Left ventricle myocardium superior (tissue), 1 donor: ENCODE data around the gene MINDY4B. TPM values are rescaled to one million over a fixed set of nuclear protein-coding genes. Genes with fewer than 3 reads are reported as not detected.
"Not testable (repeated sequence)": the region's sequence is repeated elsewhere in the genome, so short reads cannot be mapped to it uniquely, and the experiment has no call there.

Source experiments
- ATAC-seq: fragments of 200-7000 bp; cut with Tn5 transposase; one replicate; pipeline ENCODE4 v1.9.1; 2020; ENCODE audit warnings: mild to moderate bottlenecking, moderate library complexity
- DNase-seq: peaks from one replicate; pipeline ENCODE4 v3.0.0-alpha.2; 2020
- intact Hi-C: fragments of 100-400 bp; cut with micrococcal nuclease; formaldehyde crosslinking; loops from one replicate; pipeline ENCODE4 v1.11.0; 2022
- total RNA-seq: library from RNA; stranded (reverse); fragmentation: NEBNext Ultra II Directional; extraction: Animal tissue kit (Norgen Biotek cat#: 25700); gene quantifications from one replicate; pipeline ENCODE4 v1.2.1, GENCODE V29; 2021
- donor health status: DM: no; HTN: yes; CAD: no; lungs with severe emphysema.

MINDY4B gene
- total RNA-seq, 1 donor from 2014 or later, result not detected

DNA sequence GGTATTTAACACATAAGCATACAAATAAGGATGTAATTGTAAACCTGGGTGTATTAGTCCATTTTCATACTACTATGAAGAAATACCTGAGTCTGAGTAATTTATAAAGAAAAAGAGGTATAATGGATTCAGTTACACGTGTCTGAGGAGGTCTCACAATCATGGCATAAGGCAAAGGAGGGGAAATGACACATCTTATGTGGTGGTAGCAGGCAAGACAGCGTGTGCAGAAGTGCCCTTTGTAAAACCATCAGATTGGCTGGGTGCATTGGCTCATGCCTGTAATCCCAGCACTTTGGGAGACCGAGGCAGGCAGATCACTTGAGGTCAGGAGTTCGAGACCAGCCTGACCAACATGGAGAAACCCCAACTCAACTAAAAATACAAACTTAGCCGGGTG is 41.3 kb downstream of the MINDY4B start:
- not testable (repeated sequence) for DNase-seq, ATAC-seq
- intact Hi-C loops, result loop anchor here (2.0 kb wide), 1 partner anchor 143 kb away; no protein-coding TSS in a partner anchor

DNA sequence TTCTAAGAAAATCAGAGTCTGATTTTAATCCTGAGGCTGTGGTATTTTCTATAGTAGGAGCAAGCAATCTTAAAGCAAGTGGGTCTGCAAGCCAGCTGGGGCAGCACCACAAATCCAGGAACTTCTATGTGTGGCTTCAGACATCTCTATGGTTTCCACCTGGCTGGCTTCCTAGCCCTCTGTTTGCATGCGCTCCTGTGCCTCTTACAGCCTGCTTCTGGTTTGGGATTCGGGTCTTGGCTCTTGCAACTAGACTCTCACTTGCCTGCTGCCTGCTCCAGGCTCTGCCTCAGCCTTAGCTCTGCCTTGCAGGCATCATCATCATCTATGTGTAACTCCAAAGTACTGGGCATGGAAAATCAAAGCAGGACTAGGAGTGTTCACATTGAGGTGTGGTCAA is 43.4 kb downstream of the MINDY4B start:
- intact Hi-C loops, result no loop called here
- ATAC-seq (no peak), DNase-seq (no peak)

DNA sequence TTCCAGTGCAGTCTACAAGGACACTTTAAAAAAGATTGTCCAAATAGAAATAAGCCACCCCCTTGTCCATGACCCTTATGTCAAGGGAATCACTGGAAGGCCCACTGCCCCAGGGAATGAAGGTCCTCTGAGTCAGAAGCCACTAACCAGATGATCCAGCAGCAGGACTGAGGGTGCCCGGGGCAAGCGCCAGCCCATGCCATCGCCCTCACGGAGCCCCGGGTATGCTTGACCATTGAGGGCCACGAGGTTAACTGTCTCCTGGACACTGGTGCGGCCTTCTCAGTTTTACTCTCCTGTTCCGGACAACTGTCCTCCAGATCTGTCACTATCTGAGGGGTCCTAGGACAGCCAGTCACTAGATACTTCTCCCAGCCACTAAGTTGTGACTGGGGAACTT is 47.3 kb downstream of the MINDY4B start:
- DNase-seq, ATAC-seq, intact Hi-C loops: not testable (repeated sequence)

DNA sequence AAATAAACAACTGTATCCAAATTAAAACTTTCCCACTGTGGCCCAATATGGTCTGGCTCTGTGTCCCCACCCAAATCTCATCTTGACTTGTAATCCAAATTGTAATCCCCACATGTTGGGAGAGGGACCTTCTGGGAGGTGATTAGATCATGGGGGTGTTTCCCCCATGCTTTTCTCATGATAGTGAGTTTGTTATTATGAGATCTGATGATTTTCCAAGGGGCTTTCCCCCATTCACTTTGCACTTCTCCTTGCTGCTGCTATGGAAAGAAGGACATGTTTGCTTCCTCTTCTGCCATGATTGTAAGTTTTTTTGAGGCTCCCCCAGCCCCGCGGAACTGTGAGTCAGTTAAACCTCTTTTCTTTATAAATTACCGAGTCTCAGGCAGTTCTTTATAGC is 55.0 kb downstream of the MINDY4B start:
- intact Hi-C loops, result no loop called here
- ATAC-seq (no peak), DNase-seq (no peak)

DNA sequence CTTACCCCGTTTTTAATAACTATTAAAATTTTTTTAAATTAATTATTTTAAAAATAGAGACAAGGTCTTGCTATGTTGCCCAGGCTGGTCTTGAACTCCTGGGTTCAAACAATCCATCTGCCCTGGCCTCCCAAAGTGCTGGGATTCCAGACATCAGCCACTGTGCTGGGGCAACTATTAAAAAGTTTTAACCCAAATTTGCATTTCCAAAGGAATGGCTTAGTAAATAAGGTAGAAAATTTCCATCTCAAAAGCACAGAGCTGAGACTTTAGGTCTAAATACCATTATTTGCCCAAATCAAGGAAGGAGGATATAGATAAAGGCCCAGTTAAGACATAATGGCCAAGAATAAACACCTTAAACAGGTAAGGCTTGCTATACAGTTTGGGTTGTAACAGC is 56.4 kb downstream of the MINDY4B start:
- intact Hi-C loops, result no loop called here
- no peak for DNase-seq
- no peak for ATAC-seq

DNA sequence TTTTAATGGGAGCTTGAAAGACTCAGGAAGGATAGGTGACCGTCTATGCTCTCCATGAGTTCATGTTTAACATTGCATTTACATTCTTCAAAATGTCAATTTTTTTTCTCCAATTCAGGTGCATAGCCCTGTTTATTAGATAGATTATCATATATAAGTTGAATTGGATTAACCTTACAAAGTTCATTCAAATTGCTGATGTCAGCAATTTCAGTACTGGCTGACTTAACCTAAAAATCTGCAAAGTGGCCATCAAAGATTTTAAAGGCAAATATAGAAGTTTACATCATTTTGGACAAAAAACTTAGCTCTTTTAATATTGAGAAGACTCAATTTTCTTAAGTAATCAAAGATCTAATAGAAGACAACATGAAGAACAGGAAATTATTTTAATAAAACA is 57.8 kb downstream of the MINDY4B start:
- ATAC-seq (no peak), DNase-seq (no peak)
- intact Hi-C loops, result no loop called here

DNA sequence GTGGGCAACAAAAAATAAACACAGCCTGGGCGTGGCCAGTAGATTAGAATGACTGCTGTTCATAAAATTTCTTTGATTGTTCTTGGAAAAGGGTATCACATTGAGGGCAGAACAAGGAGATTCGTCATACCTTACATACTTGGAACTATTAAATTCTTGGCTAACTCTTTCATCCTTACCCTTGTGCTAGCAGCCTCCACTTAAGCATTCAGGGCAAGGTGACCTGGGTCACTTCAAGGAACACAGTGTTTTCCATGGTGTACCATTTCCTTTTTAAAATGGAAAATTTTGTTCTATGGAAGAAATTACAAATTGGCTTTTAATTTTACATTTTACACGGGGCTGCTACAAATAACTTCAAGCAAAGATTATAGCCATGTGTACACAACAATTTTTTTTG is 60.8 kb downstream of the MINDY4B start:
- ATAC-seq (no peak), DNase-seq (no peak)
- intact Hi-C loops, result no loop called here

DNA sequence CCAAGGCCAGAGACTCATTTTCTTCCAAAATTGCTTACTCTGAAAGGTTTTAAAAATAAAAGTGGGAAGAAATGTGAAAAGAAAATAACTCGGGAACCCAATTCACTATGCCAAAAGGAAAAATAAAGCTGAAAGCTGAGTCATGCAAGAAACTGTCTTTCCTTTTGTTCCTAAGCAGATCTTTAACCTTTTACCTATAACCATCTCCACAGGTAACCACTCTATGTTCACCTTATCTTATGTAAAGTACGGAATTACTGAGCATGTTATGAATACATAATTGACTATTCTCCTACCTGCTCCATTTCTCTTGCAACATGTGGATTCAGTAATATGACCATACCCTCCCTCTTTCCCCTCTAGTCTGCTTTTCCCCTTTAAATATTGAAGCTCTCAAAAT is 62.0 kb downstream of the MINDY4B start:
- ATAC-seq, result no peak
- intact Hi-C loops, result no loop called here
- DNase-seq, result no peak

DNA sequence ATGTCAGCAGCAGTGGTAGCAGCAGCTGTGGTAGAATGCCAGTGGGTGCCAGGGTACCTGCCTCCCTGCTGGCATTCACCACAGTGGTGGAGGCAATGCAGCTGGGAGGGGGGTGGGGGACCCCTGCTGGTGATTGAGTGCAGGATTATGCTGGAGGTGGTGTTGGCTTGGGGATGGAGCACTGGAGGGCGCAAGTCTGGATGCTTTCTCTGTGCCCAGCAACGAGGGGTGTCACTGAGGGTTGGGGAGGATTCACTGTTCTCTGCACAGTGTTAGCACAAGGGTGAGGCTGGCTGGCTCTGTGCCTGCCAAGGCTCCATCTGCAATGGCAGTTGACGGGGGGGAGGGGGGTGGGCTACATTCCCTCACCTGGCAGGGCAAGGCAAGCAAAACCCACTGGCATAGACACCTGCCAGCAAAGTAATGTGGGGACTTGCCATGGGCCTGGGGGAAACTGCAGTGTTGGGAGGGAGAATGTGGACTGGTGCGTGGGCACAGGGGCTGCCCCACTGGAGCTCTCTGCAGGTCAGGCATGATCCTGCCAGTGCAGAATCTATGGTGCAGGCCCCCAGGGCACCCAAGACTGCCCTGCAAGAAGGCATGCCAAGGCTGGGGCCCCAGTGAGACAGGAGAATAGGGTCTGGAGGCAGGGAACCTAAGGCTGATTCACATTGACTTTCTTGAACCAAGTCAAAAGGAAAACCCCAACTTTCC is 64.3 kb downstream of the MINDY4B start:
- DNase-seq, result no peak
- intact Hi-C loops, result no loop called here
- ATAC-seq, result no peak

DNA sequence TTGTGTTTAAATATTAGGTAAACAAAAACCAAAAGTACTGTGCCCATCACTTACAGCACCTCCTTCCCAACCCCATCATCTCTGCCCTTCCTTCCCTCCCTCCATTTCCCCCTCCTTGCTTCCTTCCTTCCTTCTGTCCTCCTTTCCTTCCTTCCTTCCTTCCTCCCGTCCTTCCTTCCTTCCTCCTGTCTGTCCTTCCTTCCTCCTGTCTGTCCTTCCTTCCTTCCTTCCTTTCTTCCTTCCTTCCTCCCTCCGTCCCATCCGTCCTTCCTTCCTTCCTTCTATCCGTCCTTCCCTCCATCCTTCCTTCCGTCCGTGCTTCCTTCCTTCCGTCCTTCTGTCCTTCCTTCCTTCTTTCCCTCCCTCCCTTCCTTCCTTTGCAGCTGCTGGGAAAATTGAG is 74.5 kb downstream of the MINDY4B start:
- ATAC-seq (no peak), DNase-seq (no peak)
- intact Hi-C loops, result no loop called here

DNA sequence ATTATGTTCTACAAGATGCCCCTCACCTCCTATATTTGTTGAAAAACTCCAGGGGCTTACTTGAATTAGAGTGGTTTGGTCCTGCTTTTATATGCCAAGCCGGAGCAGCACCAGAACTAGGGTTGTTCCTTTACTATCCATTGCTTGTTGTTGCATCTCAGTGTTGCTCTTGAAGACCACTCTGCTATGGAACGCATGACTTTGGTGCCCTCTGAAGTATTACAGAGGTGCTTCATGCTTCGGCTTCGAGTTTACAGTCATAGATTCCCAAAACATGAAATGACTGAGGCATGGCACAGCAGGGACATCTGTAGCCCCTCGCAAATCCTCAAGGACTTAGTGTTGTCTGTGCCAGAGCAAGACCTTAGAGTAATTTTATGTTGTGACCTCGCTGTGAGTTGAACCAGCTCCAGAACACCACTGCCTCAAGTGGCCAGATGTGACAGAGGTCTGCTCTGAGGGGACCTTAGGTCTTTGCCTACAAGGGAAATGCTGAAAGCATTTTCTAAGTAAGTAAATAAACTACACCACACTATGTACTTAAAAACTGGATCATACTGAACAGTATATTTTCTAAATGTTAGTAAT is 75.1 kb downstream of the MINDY4B start:
- DNase-seq (no peak), ATAC-seq (no peak)
- intact Hi-C loops, result no loop called here

DNA sequence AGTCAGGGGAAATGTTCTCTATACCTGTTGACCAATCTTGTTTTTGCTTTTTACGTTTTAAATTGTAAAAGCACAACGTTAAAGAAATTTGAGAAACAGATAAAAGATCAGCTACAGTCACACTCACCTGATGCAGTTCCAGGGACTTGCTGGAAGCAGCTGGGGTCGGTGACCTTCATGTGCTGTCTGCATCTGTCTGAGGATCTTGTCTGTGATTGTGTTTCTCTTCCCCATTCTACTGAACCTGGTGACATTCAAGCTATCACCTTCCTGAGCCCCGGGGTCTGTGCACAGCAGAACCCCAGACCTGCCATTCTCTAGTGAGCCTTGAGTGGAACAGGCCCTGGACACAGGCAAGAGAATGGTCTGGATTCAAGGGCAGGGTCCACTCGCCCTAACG is 75.8 kb downstream of the MINDY4B start:
- ATAC-seq (no peak), DNase-seq (no peak)
- intact Hi-C loops, result no loop called here

DNA sequence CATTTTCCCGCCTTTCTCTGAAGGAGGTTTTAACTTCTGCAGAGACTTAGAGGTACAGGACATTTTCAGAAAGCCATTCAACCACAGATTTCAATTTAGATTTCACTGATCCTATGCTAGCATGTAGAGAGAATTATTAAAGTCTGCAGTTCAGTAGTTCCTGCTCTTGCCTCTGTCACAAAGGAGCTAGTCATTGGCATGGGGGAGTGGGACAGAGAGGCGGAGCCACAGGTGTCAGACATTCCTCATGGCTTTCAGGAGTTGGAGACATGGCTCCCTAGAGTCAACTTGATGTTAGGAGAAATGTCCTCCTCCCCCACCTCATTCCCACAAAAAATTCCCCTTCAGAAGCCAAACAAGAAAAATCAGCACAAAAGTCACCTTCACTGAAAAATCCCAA is 76.2 kb downstream of the MINDY4B start:
- intact Hi-C loops, result no loop called here
- no peak for ATAC-seq
- DNase-seq, result no peak

DNA sequence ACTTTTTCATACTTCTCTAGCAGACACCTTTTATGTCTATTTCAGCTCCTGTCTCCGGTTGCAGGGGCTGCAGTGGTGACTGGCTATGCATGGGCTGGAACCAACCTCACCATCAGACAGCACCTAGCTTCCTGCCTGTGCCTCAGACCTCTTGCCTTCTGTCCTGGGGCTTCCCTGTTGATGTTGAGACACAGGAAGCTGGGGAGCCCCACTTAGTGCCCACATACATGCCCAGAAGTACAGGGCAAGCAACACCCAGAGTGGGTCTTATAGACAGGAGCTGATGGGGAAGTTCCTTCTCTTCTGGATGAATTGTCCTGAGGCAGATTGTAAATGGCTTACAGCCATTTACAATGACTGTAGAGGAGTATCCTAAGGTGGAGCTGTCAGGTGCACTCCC is 77.0 kb downstream of the MINDY4B start:
- ATAC-seq (no peak), DNase-seq (no peak)
- intact Hi-C loops, result no loop called here

DNA sequence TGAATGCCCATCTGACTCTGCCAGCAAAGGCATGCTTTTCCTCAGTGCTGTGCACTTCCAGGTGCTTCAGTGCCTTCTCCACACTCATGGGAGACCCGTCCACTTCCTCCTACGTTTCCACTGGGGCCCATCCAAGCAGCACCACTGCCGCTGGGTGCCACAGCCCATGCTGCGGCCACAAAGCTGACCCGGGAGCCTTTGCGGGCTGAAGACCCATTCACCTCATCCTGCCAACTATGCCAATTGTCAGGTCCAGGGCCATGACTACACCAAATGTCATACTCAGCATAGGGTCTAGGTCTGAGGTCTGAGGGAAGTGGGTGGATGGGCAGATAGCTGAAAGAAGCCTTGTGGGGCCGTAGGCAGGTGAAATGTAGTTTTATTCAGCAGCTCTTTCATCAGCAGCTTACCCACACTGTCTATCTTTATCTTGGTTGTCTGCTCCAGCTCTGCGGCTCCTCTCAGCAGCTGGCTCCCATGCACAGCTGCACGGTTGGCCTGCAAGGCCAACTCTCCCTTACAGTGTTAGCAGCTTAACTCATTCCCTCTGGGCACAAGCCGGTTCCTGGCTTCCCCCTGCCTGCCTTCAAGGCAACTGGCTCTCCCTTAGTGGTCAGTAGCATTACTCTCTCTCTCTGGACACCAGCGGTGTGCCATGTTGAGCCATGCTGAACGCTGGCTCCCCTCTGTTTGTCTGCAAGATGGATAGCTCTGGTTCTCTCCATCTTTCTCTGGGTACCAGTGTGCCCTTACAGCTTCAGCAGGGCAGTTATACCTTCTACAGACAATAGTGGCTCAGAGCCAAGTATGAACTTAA is 78.6 kb downstream of the MINDY4B start:
- intact Hi-C loops, result no loop called here
- DNase-seq (no peak), ATAC-seq (no peak)

DNA sequence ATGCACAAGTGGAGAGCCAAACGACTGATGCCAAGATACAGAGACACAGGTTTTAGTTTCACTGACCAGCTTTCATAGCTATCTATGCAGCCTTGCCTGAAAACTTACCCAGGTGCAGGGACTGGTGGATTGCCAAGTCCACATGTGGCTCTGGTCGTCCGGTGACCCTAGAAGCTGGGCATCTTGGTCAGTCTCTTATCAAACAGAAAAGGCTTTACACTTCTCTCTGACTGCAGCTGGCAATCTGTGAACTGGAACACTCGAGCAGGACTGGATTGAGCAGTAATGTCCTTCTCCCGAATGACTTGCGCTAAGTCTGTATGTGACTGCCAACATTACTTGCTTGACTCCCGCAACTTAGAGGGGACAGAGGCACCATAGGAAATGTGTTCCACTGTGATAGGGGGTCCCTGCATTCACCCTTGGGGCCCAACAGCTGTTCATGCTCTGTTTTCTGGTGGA is 79.3 kb downstream of the MINDY4B start:
- ATAC-seq, result peak; percentile 57
- no peak for DNase-seq
- intact Hi-C loops, result no loop called here

DNA sequence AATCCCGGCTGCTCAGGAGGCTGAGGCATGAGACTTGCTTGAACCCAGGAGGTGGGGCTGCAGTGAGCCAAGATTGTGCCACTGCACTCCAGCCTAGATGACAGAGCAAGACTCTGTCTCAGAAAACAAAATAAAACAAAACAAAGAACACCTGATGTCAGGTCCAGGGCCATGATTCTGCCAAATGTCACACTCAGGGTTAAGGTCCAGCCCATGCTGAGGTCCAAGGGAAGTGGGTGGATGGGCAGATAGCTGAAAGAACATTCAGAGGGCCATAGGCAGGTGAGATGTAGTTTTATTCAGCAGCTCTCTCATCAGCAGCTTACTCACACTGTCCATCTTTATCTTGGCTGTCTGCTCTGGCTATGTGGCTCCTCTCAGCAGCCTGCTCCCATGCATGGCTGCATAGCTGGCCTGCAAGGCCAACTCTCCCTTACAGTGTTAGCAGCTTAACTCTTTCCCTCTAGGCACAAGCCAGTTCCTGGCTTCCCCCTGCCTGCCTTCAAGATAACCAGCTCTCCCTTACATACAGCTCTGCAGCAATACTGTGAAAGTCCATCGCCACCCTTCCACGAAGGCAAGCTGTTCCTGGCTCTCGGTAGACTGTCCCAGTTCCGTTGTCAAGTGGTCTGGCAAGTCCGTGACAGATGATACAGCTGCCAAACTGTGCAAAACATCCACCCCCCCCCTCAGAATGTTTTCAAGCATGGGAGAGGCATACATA is 79.9 kb downstream of the MINDY4B start:
- intact Hi-C loops, result no loop called here
- DNase-seq (no peak), ATAC-seq (peak; percentile 75)

DNA sequence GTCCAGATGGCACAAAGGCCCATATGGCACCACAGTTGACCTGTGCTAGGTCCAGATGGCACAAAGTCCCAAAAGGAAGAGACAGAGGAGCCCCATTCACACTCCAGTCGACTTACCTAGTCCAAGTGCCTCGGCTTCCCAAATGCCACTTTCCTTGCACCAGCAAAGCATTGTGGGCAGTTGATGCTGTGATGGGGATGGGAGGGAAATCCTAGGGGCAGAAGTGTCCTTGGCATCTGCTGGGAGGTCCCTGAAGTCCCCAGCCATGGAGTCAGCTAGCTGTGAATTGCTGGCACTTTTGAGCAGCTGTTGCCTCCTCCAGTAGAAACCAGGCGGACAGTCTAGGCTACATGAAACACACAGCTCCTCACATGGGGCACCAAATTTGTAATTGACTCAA is 82.0 kb downstream of the MINDY4B start:
- no peak for ATAC-seq
- no peak for DNase-seq
- intact Hi-C loops, result no loop called here

DNA sequence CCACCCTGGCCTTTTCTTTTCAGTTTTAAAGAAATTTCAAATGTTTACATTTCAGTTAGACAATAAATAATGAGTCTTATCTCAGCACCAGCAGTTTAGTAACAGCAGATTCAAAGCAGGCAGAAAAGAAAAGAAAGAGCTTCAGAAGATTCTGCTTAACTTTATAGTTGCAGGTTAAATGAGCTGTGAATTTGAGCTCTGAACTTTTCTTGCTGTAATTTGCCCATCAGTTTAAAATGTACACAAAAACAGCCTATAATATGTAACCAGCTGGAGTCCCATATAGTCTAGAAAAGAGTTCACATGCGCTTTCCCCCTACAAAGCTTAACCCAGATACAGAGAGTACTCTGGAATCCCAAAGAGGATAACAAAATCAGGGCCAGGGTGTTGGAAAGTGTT is 82.6 kb downstream of the MINDY4B start:
- intact Hi-C loops, result no loop called here
- ATAC-seq, result no peak
- DNase-seq, result no peak
